Sigmoid colon (tissue), 4 donors: ENCODE results near the gene STXBP5.

ENCODE experiments used
- CTCF ChIP-seq, 4 experiments: fragments of 450-650 bp in 3 of 4; fragments of 200-600 bp in 1 of 4; IDR thresholded peaks; one replicate each; pipeline ENCODE4 v1.5.1; 2016 to 2019; ENCODE audit warnings: antibody characterized with exemption in 4 of 4, mild to moderate bottlenecking in 3 of 4, moderate library complexity in 2 of 4
- POLR2AphosphoS5 ChIP-seq, 4 donors: sonication (generic); formaldehyde crosslinking; IDR thresholded peaks; one replicate each; pipeline ENCODE4 v1.6.1; 2017; ENCODE audit warnings: antibody characterized with exemption in 4 of 4

DNA sequence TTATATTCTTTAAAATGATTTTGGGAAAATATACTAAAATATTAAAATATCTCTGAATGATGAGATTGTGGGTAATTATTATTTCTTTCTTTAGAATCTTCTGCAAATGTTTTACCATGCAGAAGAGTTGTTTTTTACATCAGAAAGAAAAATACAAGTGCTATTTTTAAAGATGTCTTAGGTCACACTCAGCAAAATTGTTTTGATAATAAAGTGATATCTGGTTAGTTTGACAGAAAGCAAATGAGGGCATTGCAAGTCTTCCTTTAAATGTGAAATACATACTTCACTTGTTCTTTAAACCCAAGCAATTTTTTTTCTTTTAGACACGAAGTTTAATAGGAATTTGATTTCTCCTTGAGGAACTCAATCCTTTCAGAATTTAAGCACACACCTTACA, 43.6 kb upstream of the STXBP5 start:
- TF ChIP-seq CTCF (IDR thresholded peaks at IDR 0.05) = no peak
- TF ChIP-seq POLR2AphosphoS5 (IDR thresholded peaks at IDR 0.05) = no peak
